ENCODE data around the gene CLDND1.
"Not testable (repeated sequence)": the region's sequence is repeated elsewhere in the genome, so short reads cannot be mapped to it uniquely, and the experiment has no call there.

CLDND1 gene

GRCh38 chr3:98522544-98523281 is at the start of gene CLDND1:
TSS of gene CLDND1 (minus strand) at chr3:98522902. CDS start at chr3:98521424, 1,478 bp downstream.
- DNase-seq, result peak; percentile 94

GRCh38 chr3:98568402-98568801 is 45.7 kb upstream of the CLDND1 start:
- no peak for DNase-seq

GRCh38 chr3:98567666-98568270 is 45.1 kb upstream of the CLDND1 start:
- DNase-seq, result no peak

- DNase-seq, result no peak
These were observed 43.1 kb upstream of the CLDND1 start for GRCh38 chr3:98565843-98566242.

GRCh38 chr3:98565237-98565643 is 42.5 kb upstream of the CLDND1 start:
- no peak for DNase-seq

- no peak for DNase-seq
These were observed 41.7 kb upstream of the CLDND1 start for GRCh38 chr3:98564282-98565005.

GRCh38 chr3:98563661-98564281 is 41.1 kb upstream of the CLDND1 start:
- DNase-seq, result no peak

- DNase-seq, result no peak
These were observed 39.2 kb upstream of the CLDND1 start for GRCh38 chr3:98561727-98562521.

GRCh38 chr3:98560911-98561310 is 38.2 kb upstream of the CLDND1 start:
- no peak for DNase-seq

GRCh38 chr3:98559769-98560168 is 37.1 kb upstream of the CLDND1 start:
- not testable (repeated sequence) for DNase-seq

GRCh38 chr3:98558100-98558827 is 35.6 kb upstream of the CLDND1 start:
- DNase-seq, result no peak

GRCh38 chr3:98557324-98558010 is 34.8 kb upstream of the CLDND1 start:
- no peak for DNase-seq

GRCh38 chr3:98556164-98557130 is 33.7 kb upstream of the CLDND1 start:
- no peak for DNase-seq

GRCh38 chr3:98555025-98555379 is 32.3 kb upstream of the CLDND1 start:
- no peak for DNase-seq

GRCh38 chr3:98554580-98554979 is 31.9 kb upstream of the CLDND1 start:
- no peak for DNase-seq

GRCh38 chr3:98553753-98554152 is 31.1 kb upstream of the CLDND1 start:
- DNase-seq, result no peak

- no peak for DNase-seq
These were observed 30.4 kb upstream of the CLDND1 start for GRCh38 chr3:98553021-98553563.

GRCh38 chr3:98552232-98553020 is 29.7 kb upstream of the CLDND1 start:
- no peak for DNase-seq

- DNase-seq, result no peak
These were observed 29.1 kb upstream of the CLDND1 start for GRCh38 chr3:98551754-98552153.

All from NCI-H345 (cell line).